Astrocyte of the spinal cord (primary cell): ENCODE measurements around the gene RUNX2.

ENCODE experiments used
- DNase-seq: peaks from one replicate; pipeline ENCODE4 v3.0.0; 2011; ENCODE audit warnings: low read depth, low spot score
- H3K4me3 ChIP-seq: 2 replicates; pipeline ENCODE4 v1.5.1; 2011; ENCODE audit warnings: low read depth, mild to moderate bottlenecking, low read length, moderate library complexity
- in situ Hi-C: cut with HindIII; loops from 2 replicates; pipeline ENCODE4 v1.10.0; 2017; ENCODE audit warnings: low sequenced_read_pairs
- TF ChIP-seq, protein P1 (sequence below): IDR thresholded peaks from 2 replicates; pipeline ENCODE4 v1.5.1; 2012; ENCODE audit warnings: low read depth, mild to moderate bottlenecking, low read length, inconsistent platforms

Gene RUNX2

DNA sequence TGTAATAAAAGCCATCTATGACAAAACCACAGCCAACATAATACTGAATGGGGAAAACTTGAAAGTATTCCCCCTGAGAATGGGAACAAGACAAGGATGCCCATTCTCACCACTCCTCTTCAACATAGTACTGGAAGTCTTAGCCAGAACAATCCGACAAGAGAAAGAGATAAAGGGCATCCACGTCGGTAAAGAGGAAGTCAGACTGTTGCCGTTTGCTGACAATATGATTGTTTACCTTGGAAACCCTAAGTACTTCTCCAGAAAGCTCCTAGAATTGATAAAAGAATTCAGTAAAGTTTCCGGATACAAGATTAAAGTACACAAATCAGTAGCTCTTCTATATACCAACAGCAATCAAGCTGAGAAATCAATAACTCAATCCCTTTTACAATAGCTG lies 14.0 kb upstream of the RUNX2 start:
- H3K4me3 ChIP-seq, result no peak overlapping the region
- TF ChIP-seq, protein P1, sequence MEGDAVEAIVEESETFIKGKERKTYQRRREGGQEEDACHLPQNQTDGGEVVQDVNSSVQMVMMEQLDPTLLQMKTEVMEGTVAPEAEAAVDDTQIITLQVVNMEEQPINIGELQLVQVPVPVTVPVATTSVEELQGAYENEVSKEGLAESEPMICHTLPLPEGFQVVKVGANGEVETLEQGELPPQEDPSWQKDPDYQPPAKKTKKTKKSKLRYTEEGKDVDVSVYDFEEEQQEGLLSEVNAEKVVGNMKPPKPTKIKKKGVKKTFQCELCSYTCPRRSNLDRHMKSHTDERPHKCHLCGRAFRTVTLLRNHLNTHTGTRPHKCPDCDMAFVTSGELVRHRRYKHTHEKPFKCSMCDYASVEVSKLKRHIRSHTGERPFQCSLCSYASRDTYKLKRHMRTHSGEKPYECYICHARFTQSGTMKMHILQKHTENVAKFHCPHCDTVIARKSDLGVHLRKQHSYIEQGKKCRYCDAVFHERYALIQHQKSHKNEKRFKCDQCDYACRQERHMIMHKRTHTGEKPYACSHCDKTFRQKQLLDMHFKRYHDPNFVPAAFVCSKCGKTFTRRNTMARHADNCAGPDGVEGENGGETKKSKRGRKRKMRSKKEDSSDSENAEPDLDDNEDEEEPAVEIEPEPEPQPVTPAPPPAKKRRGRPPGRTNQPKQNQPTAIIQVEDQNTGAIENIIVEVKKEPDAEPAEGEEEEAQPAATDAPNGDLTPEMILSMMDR, result no peak
- in situ Hi-C loops, result no loop called here
- DNase-seq, result no peak

DNA sequence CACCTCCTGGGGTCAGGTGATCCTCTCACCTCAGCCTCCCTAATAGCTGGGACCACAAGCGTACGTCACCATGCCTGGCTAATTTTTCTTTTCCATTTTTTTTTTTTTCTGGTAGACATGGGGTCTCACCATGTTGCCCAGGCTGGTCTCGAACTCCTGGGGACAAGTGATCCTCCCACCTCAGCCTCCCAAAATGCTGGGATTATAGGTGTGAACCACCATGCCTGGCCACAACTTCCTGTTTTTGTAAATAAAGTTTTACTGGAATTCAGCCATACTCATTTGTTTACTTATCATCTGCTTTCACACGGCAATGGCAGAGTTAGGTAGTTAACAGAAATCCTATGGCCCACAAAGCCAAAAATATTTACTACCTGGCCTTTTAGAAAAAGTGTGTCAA lies 7.8 kb upstream of the RUNX2 start:
- TF ChIP-seq, protein P1, result no peak
- in situ Hi-C loops, result no loop called here
- no peak overlapping the region for H3K4me3 ChIP-seq
- DNase-seq, result no peak

DNA sequence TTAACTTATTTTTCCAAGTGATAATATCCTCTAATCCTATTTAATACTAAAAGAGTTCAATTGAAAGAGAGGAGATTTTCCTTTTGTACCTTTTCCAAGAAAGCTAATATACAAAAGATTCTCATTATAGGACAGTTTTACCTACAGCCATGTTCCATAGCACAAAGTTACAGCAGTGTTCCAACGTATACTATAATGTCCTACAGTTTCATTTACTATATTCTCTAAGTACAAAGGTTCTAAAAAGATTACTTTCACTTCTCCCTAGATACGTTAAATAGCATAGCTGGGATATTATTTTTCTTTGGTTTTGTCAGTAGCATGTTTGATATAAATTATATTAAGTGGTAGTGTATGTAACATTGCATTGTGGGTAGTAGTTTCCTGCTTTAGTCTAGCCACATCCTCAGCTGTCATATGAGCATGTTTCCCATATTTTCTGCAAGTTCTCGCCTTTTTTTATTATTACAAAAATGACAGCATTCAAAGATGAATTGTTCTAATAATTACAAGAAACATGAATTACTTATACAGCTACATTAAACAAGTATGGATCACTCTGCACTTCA lies 4.4 kb upstream of the RUNX2 start:
- no peak for DNase-seq
- in situ Hi-C loops, result no loop called here
- H3K4me3 ChIP-seq, result no peak overlapping the region
- TF ChIP-seq, protein P1, result no peak

DNA sequence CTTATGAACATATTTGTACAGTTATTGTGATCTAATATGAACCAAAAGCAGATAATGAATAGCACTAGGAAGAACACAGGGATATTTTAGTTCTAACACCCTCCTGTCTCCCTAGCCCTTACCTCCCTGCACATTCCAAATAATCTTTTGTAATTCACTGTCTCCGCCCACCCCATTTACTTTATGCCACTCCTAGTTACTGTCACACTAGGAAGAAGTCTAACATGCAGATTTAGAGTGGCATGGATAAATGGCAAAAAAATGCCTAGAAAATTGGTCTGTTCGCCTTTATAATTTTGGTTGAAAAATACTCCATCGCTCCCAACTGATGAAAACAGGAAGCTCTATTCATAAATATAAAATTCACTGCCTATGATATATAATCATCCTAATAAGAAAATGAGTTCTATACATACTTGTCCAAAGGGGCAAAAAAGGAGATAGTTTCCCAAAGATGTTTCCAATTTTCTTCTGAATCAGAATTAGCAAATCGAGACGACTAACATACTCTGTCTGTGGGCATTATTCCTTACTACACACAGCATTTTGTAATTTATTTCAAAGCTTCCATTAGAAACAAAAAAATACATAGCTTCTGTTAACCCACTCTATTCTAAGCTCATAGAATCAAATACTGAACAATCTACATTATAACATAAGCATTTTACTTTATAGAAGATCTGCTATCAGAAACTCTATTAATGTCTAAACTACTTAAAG lies 1.3 kb upstream of the RUNX2 start:
- in situ Hi-C loops, result no loop called here
- DNase-seq, result no peak
- TF ChIP-seq, protein P1, result no peak
- no peak overlapping the region for H3K4me3 ChIP-seq

DNA sequence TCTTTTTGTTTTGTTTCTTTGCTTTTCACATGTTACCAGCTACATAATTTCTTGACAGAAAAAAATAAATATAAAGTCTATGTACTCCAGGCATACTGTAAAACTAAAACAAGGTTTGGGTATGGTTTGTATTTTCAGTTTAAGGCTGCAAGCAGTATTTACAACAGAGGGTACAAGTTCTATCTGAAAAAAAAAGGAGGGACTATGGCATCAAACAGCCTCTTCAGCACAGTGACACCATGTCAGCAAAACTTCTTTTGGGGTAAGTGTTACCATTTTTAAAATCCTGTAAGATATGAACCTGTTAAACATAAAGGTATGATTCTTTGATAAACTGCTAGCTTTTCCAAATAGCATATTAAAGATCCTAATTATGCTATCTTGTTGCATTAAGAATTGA lies 393 bp downstream of the RUNX2 start:
- H3K4me3 ChIP-seq, result peak overlapping the region; percentile 46
- no peak for DNase-seq
- in situ Hi-C loops, result no loop called here
- TF ChIP-seq, protein P1, result no peak

DNA sequence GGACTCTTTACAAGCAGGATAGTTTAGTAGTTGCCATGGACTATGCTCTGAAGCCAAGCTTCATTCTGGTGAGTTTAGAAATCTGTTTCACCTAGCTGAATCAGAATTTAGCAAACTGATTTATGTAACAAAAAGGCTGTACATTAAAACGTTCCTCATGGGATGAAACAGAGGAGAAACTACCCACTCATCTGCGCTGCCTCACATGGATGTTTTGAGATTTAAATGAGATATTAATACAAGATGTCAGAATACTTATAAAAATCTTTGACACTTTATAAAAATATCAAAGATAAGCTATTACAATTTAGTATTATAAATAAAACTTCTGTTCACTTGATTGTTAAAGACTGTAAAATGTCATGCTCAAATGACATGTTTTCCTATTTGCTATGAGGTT lies 16.8 kb downstream of the RUNX2 start:
- H3K4me3 ChIP-seq, result no peak overlapping the region
- in situ Hi-C loops, result no loop called here
- TF ChIP-seq, protein P1, result no peak
- DNase-seq, result no peak
